ENCODE measurements around the gene GNAS.

GNAS gene

GRCh38 chr20:58839991-58840747, 12.3 kb upstream of the GNAS start:
- peaks cover 17 to 32% of the 10 kb centered on the region in 2 donors for H3K27me3 ChIP-seq (ENCODE audit: control insufficient read depth in 1 of 2, insufficient read depth in 2 of 2, low read length in 2 of 2)
- no peak overlapping the region for H3K9ac ChIP-seq (ENCODE audit: low read depth in 1 of 2, low read length in 2 of 2)
- no peaks in the 10 kb centered on the region for H3K9me3 ChIP-seq (ENCODE audit: control insufficient read depth in 1 of 2, low read length in 2 of 2)
- H3K27ac ChIP-seq (ENCODE audit: low read depth, low read length): no peak overlapping the region
- no peak overlapping the region for H3K4me3 ChIP-seq (ENCODE audit: low read depth in 1 of 2, low read length in 2 of 2)
- H3K4me1 ChIP-seq (ENCODE audit: control insufficient read depth in 1 of 2, insufficient read depth in 2 of 2, low read length in 2 of 2): no peaks in the 10 kb centered on the region
- no peaks in the 10 kb centered on the region for H3K36me3 ChIP-seq (ENCODE audit: control insufficient read depth in 1 of 2, insufficient read depth in 2 of 2, low read length in 2 of 2)

GRCh38 chr20:58840816-58841538, 11.5 kb upstream of the GNAS start:
- Histone ChIP-seq H3K4me1 (ENCODE audit: control insufficient read depth in 1 of 2, insufficient read depth in 2 of 2, low read length in 2 of 2) (no peaks in the 10 kb centered on the region), H3K9me3 (ENCODE audit: control insufficient read depth in 1 of 2, low read length in 2 of 2) (no peaks in the 10 kb centered on the region), H3K27me3 (ENCODE audit: control insufficient read depth in 1 of 2, insufficient read depth in 2 of 2, low read length in 2 of 2) (peaks cover 18 to 34% of the 10 kb centered on the region in 2 donors), H3K27ac (ENCODE audit: low read depth, low read length) (no peak overlapping the region), H3K36me3 (ENCODE audit: control insufficient read depth in 1 of 2, insufficient read depth in 2 of 2, low read length in 2 of 2) (no peaks in the 10 kb centered on the region), H3K9ac (ENCODE audit: low read depth in 1 of 2, low read length in 2 of 2) (no peak overlapping the region), H3K4me3 (ENCODE audit: low read depth in 1 of 2, low read length in 2 of 2) (no peak overlapping the region)

GRCh38 chr20:58841539-58842264, 10.8 kb upstream of the GNAS start:
- Histone ChIP-seq H3K4me3 (ENCODE audit: low read depth in 1 of 2, low read length in 2 of 2) (no peak overlapping the region), H3K27me3 (ENCODE audit: control insufficient read depth in 1 of 2, insufficient read depth in 2 of 2, low read length in 2 of 2) (peaks cover 18 to 34% of the 10 kb centered on the region in 2 donors), H3K9ac (ENCODE audit: low read depth in 1 of 2, low read length in 2 of 2) (no peak overlapping the region), H3K27ac (ENCODE audit: low read depth, low read length) (no peak overlapping the region), H3K9me3 (ENCODE audit: control insufficient read depth in 1 of 2, low read length in 2 of 2) (no peaks in the 10 kb centered on the region), H3K4me1 (ENCODE audit: control insufficient read depth in 1 of 2, insufficient read depth in 2 of 2, low read length in 2 of 2) (no peaks in the 10 kb centered on the region), H3K36me3 (ENCODE audit: control insufficient read depth in 1 of 2, insufficient read depth in 2 of 2, low read length in 2 of 2) (no peaks in the 10 kb centered on the region)

- Histone ChIP-seq H3K27me3 (ENCODE audit: control insufficient read depth in 1 of 2, insufficient read depth in 2 of 2, low read length in 2 of 2) (peaks cover 18 to 34% of the 10 kb centered on the region in 2 donors), H3K9me3 (ENCODE audit: control insufficient read depth in 1 of 2, low read length in 2 of 2) (no peaks in the 10 kb centered on the region), H3K4me1 (ENCODE audit: control insufficient read depth in 1 of 2, insufficient read depth in 2 of 2, low read length in 2 of 2) (no peaks in the 10 kb centered on the region), H3K4me3 (ENCODE audit: low read depth in 1 of 2, low read length in 2 of 2) (no peak overlapping the region), H3K9ac (ENCODE audit: low read depth in 1 of 2, low read length in 2 of 2) (no peak overlapping the region), H3K27ac (ENCODE audit: low read depth, low read length) (no peak overlapping the region), H3K36me3 (ENCODE audit: control insufficient read depth in 1 of 2, insufficient read depth in 2 of 2, low read length in 2 of 2) (no peaks in the 10 kb centered on the region)
These were observed 10.2 kb upstream of the GNAS start for GRCh38 chr20:58842276-58842675.

GRCh38 chr20:58843128-58843556, 9.4 kb upstream of the GNAS start:
- Histone ChIP-seq H3K4me3 (ENCODE audit: low read depth in 1 of 2, low read length in 2 of 2) (no peak overlapping the region), H3K4me1 (ENCODE audit: control insufficient read depth in 1 of 2, insufficient read depth in 2 of 2, low read length in 2 of 2) (no peaks in the 10 kb centered on the region), H3K27ac (ENCODE audit: low read depth, low read length) (no peak overlapping the region), H3K36me3 (ENCODE audit: control insufficient read depth in 1 of 2, insufficient read depth in 2 of 2, low read length in 2 of 2) (no peaks in the 10 kb centered on the region), H3K27me3 (ENCODE audit: control insufficient read depth in 1 of 2, insufficient read depth in 2 of 2, low read length in 2 of 2) (peaks cover 18 to 34% of the 10 kb centered on the region in 2 donors), H3K9ac (ENCODE audit: low read depth in 1 of 2, low read length in 2 of 2) (no peak overlapping the region), H3K9me3 (ENCODE audit: control insufficient read depth in 1 of 2, low read length in 2 of 2) (no peaks in the 10 kb centered on the region)

GRCh38 chr20:58845706-58846105, 6.8 kb upstream of the GNAS start:
- Histone ChIP-seq H3K9ac (ENCODE audit: low read depth in 1 of 2, low read length in 2 of 2) (no peak overlapping the region), H3K9me3 (ENCODE audit: control insufficient read depth in 1 of 2, low read length in 2 of 2) (no peaks in the 10 kb centered on the region), H3K4me3 (ENCODE audit: low read depth in 1 of 2, low read length in 2 of 2) (no peak overlapping the region), H3K27ac (ENCODE audit: low read depth, low read length) (no peak overlapping the region), H3K27me3 (ENCODE audit: control insufficient read depth in 1 of 2, insufficient read depth in 2 of 2, low read length in 2 of 2) (peaks cover 16 to 24% of the 10 kb centered on the region in 2 donors), H3K4me1 (ENCODE audit: control insufficient read depth in 1 of 2, insufficient read depth in 2 of 2, low read length in 2 of 2) (peaks cover 0 to under 1% of the 10 kb centered on the region in 2 donors), H3K36me3 (ENCODE audit: control insufficient read depth in 1 of 2, insufficient read depth in 2 of 2, low read length in 2 of 2) (no peaks in the 10 kb centered on the region)

- no peak overlapping the region for H3K4me3 ChIP-seq (ENCODE audit: low read depth in 1 of 2, low read length in 2 of 2)
- H3K9ac ChIP-seq (ENCODE audit: low read depth in 1 of 2, low read length in 2 of 2): no peak overlapping the region
- H3K27me3 ChIP-seq (ENCODE audit: control insufficient read depth in 1 of 2, insufficient read depth in 2 of 2, low read length in 2 of 2): peaks cover 27 to 29% of the 10 kb centered on the region in 2 donors
- no peaks in the 10 kb centered on the region for H3K36me3 ChIP-seq (ENCODE audit: control insufficient read depth in 1 of 2, insufficient read depth in 2 of 2, low read length in 2 of 2)
- H3K4me1 ChIP-seq (ENCODE audit: control insufficient read depth in 1 of 2, insufficient read depth in 2 of 2, low read length in 2 of 2): peaks cover 0 to 12% of the 10 kb centered on the region in 2 donors
- no peak overlapping the region for H3K27ac ChIP-seq (ENCODE audit: low read depth, low read length)
- H3K9me3 ChIP-seq (ENCODE audit: control insufficient read depth in 1 of 2, low read length in 2 of 2): no peaks in the 10 kb centered on the region
These were observed 5.1 kb upstream of the GNAS start for GRCh38 chr20:58847463-58847862.

- Histone ChIP-seq H3K27ac (ENCODE audit: low read depth, low read length) (no peak within 1 kb of the TSS), H3K4me3 (ENCODE audit: low read depth in 1 of 2, low read length in 2 of 2) (peak within 1 kb of the TSS; percentile 67 to 68), H3K36me3 (ENCODE audit: control insufficient read depth in 1 of 2, insufficient read depth in 2 of 2, low read length in 2 of 2) (no peaks in the 10 kb centered on the region), H3K9ac (ENCODE audit: low read depth in 1 of 2, low read length in 2 of 2) (no peak within 1 kb of the TSS), H3K27me3 (ENCODE audit: control insufficient read depth in 1 of 2, insufficient read depth in 2 of 2, low read length in 2 of 2) (peaks cover 33 to 39% of the 10 kb centered on the region in 2 donors), H3K9me3 (ENCODE audit: control insufficient read depth in 1 of 2, low read length in 2 of 2) (no peaks in the 10 kb centered on the region), H3K4me1 (ENCODE audit: control insufficient read depth in 1 of 2, insufficient read depth in 2 of 2, low read length in 2 of 2) (peaks cover 0 to 15% of the 10 kb centered on the region in 2 donors)
These were observed 1.8 kb upstream of the GNAS start, which contains the start of gene GNAS-AS1 for GRCh38 chr20:58850693-58851174. GNAS-AS1 (minus strand) TSS chr20:58850902.

GRCh38 chr20:58851221-58851968, 1.1 kb upstream of the GNAS start:
- H3K9ac ChIP-seq (ENCODE audit: low read depth in 1 of 2, low read length in 2 of 2): no peak overlapping the region
- no peaks in the 10 kb centered on the region for H3K36me3 ChIP-seq (ENCODE audit: control insufficient read depth in 1 of 2, insufficient read depth in 2 of 2, low read length in 2 of 2)
- no peaks in the 10 kb centered on the region for H3K9me3 ChIP-seq (ENCODE audit: control insufficient read depth in 1 of 2, low read length in 2 of 2)
- H3K27me3 ChIP-seq (ENCODE audit: control insufficient read depth in 1 of 2, insufficient read depth in 2 of 2, low read length in 2 of 2): peaks cover 33 to 41% of the 10 kb centered on the region in 2 donors
- peaks cover 0 to 15% of the 10 kb centered on the region in 2 donors for H3K4me1 ChIP-seq (ENCODE audit: control insufficient read depth in 1 of 2, insufficient read depth in 2 of 2, low read length in 2 of 2)
- peak overlapping the region; percentile 67 to 68 for H3K4me3 ChIP-seq (ENCODE audit: low read depth in 1 of 2, low read length in 2 of 2)
- no peak overlapping the region for H3K27ac ChIP-seq (ENCODE audit: low read depth, low read length)

Measured in duodenal mucosa (tissue), 2 donors.